ENCODE results near the gene PSORS1C1. TPM values are rescaled to one million over a fixed set of nuclear protein-coding genes. Genes with fewer than 3 reads are reported as not detected.
"Not testable (repeated sequence)": the region's sequence is repeated elsewhere in the genome, so short reads cannot be mapped to it uniquely, and the experiment has no call there.

Gene PSORS1C1, protein sequence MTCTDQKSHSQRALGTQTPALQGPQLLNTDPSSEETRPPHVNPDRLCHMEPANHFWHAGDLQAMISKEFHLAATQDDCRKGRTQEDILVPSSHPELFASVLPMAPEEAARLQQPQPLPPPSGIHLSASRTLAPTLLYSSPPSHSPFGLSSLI
- 1.2 TPM for total RNA-seq (ENCODE audit: insufficient read depth, low replicate concordance)

DNA sequence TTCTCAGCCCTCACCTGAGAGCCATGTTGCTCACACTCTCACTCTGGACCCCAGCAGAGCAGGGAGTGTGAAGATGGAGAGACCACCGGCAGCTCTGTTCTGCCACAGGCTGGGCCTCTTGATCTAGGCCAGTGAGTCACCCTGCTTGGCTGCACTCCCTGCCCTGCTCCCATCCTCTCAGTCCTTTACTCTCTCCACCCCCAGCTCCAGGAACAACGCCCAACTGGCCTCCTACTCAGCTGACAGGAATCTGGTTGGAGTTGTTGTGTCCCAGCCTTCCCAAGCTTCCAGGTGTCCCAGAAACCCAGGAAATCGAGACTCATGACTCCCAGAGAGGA lies at the start of gene PSORS1C1:
Gene PSORS1C1, plus strand, starts transcription at position 260 of the 338 bp plus-strand sequence. CDS start 14,833 bp downstream, outside the sequence.
- DNase-seq (ENCODE audit: low spot score), result peak; percentile 97

DNA sequence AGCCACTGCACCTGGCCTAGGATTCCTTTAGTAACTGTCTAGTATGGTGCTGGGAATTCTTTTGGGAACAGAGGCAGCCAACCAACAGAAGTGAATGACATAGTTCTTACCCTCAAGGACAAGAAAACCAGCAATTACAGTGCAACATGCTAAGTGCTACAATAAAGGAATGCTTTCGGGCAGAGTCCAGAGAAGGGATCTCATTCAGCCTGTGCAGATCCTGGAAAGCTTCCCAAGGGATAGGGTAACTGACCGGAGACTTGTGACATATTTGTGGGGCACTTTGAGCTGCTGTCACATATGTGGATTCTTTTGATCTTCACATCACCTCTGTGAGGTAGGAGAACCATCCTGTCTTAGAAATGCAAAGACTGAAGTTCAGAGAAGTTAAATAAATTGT lies 49.0 kb upstream of the PSORS1C1 start:
- DNase-seq (ENCODE audit: low spot score), result no peak

DNA sequence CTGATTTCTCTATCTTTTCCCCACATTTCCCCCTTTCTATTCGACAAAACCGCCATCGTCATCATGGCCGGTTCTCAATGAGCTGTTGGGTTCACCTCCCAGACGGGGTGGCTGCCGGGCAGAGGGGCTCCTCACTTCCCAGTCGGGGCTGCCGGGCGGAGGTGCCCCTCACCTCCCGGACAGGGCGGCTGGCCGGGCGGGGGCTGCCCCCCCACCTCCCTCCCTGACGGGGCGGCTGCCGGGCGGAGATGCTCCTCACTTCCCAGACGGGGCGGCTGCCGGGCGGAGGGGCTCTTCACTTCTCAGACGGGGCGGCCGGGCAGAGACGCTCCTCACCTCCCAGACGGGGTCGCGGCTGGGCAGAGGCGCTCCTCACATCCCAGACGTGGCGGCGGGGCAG lies 47.6 kb upstream of the PSORS1C1 start:
- DNase-seq (ENCODE audit: low spot score), result not testable (repeated sequence)

DNA sequence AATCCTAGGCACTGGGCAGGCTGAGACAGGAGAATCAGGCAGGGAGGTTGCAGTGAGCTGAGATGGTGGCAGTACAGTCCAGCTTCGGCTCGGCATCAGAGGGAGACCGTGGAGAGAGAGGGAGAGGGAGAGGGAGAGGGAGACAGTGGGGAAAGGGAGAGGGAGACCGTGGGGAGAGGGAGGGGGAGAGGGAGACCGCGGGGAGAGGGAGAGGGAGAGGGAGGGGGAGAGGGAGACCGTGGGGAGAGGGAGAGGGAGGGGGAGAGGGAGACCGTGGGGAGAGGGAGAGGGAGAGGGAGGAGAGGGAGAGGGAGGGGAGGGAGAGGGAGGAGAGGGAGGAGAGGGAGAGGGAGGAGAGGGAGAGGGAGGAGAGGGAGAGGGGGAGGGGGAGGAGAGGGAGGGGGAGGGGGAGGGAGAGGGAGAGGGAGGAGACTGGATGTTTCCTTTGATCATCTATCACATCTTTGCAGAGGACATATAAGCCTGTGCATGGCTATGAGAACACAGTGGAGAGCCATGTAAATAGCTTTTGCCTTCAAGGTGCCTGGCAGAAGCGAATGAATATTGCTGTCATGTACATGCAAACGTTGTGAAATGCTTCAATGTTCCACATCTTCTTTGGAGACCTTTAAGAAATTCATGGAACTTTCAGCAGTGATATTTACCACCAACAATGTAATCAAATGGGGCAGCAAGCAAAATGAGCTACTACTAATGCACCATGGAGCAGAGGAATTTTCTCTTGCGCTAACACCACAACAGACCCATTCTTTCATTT lies 46.5 kb upstream of the PSORS1C1 start:
- not testable (repeated sequence) for DNase-seq (ENCODE audit: low spot score)

DNA sequence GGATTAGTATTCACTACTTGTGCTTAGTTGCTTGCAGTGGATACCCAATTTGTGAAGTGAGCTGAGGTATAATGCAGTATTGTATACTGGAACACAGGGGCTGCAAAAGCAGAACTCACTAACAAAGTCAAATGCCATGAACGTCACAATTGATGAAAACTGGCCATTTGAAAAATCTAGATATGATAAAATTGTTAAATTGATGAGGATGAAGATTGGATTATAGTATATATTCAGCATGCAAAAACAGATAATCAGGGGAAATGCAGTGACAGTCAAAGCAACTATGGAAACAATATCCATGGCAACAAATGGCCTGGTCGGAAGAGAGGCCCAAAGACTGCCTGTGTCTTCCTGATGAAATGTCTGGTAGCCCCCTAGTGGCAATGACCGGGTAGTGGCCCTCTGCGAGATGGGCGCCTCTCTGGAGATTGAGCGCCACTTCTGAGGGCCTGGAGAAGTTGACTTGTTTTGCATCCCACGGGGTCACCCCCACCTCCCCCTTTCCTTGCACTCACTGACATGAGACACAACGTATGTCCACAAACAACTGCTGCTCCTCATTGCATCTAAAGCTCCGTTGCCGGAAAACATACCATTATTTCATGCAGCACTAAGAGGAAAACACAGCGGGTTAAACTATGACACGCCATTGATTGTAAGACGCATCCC lies 45.8 kb upstream of the PSORS1C1 start:
- DNase-seq (ENCODE audit: low spot score), result peak; percentile 83

DNA sequence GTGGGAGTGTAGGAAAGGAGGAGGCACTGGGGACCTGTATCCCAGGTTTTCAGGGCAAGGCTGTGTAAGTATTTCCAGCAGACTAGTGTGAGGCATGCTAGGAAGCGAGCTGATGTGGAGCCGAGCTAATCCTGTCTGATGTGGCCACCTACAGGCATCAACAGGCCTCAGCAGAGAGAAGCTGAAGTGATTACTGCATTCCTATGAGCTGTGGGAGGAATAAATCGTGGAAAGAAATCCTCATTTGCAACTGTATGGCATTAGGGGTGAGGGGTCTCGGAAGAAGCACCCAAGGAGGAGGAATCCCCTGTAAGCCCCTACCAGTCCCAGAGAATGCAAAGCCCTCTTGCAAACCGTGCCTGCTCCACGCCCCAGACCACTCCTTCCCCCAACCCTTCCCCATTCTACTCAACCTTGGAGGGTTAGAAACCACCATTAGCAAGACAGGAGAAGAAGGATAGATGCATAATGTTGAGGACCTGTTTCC lies 43.8 kb upstream of the PSORS1C1 start:
- DNase-seq (ENCODE audit: low spot score), result peak; percentile 78

DNA sequence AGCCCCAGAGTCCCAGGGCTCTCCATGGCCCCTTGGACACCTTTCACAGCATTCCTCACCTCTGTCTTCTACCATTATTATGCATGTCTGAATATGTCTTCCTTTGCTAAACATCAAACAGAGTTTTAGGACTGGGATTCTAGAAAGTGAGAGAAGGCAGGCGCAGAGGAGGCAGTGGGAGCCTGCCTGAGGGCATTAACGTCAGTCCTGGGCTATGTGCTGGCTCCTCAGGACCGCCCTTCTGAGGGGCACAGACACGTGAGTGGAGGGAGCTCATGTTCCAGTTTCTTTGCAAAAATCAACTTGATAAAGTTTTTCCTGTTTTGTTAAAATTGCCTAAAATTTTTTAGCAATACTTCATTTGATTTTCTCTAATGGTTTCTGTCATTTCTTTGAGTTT lies 40.2 kb upstream of the PSORS1C1 start:
- peak; percentile 74 for DNase-seq (ENCODE audit: low spot score)

DNA sequence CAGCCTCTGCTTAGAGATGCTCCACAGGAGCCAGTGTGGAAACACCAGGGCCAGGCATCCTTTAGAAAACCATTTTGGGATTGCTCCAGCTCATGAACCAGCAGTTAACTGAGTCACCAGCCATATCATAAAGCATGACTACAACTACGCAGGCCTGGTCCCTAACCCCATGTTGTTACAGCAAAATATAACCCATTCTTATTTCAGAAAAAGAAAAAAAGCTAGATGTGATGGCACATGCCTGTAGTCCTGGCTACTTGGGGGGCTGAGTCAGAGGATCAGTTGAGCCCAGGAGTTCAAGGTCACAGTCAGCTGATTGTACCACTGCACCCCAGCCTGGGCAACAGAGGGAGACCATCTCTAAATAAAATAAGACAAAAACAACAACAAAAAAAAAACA lies 39.1 kb upstream of the PSORS1C1 start:
- DNase-seq (ENCODE audit: low spot score), result no peak

DNA sequence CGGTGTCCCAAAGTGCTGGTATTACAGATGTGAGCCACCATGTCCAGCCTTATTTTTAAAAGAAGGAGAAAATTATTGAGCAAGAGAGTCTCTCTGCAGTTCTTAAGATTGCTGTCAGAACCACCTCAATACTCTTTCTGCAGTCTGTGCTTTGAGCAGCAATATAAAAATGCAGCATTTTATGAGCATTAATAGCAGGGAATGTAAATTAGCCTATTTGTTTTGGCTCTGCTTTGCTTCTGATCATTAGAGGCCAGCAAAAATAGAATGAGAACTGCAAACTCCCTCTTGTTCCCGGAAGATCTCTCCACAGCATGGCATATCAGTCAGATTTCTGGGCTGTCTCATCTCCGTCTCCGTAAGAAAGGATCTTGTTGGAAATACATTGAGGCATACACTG lies 38.0 kb upstream of the PSORS1C1 start:
- no peak for DNase-seq (ENCODE audit: low spot score)

DNA sequence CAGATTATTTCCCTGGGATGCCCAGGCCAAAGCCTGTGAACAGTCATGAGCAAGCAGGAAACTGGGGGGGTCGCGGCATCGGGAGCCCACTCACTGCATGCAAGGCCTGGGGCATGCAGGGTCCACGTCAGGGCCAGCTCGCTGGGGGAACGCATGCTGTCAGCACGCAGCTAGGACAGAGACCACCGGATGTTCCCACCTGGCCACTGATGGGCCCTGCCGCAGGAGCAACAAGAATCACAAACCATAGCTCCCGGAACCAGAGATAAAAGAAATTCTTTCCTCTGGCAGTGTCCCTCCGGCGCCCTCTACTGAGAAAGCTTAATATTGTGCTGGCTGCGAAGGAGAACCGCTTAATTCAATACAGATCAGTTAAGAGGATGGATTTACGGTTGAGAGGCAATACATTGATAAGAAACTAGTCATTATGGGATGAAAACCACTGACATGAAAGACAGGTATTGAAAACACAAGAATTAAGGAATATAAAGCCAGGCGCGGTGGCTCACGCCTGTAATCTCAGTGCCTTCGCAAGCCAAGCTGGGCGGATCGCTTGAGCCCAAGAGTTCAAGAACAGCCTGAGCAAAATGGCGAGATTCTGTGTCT lies 34.8 kb upstream of the PSORS1C1 start:
- DNase-seq (ENCODE audit: low spot score), result peak; percentile 74

DNA sequence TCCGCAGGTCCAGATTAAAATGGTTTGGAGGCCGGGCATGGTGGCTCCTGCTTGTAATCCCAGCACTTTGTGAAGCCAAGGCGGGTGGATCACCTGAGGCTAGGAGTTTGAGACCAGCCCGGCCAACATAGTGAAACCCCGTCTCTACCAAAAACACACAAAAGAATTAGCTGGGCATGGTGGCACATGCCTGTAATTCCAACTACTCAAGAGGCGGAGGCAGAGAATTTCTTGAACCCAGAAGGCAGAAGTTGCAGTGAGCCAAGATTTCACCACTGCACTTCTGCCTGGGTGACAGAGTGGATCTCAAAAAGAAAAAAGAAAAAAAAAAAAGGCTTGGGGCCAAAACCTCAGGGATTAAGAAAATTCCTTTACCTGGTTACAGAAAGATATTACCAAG lies 32.7 kb upstream of the PSORS1C1 start:
- no peak for DNase-seq (ENCODE audit: low spot score)

DNA sequence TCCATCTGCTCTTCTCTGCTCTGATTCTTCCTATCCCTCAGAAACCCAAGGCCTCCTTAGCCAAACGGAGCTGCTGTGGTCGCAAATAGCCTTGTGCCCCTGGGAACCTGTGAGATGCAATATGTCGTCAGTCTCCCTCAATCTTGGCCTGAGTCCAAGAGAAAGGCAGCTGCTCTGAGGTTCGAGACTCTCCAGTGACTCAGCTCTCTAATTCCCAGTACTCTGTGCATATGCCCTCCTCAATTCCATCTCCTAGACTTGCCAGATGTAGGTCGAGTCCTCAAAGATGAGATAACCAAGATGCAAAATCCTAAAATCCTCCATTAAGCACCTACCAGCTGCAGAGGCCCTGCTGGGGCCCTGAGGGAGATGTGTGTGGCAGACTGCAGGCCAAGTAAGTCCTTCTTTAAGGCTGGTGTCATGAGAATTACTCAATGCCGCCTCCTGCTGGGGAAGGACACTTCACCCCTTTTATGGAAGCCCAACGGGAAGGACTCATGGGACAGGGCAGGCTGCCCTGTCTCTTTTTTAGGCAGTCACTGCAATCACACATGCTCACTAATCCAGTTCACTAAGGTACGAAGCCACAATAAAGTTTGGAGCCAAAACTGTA lies 30.8 kb upstream of the PSORS1C1 start:
- DNase-seq (ENCODE audit: low spot score), result peak; percentile 97

DNA sequence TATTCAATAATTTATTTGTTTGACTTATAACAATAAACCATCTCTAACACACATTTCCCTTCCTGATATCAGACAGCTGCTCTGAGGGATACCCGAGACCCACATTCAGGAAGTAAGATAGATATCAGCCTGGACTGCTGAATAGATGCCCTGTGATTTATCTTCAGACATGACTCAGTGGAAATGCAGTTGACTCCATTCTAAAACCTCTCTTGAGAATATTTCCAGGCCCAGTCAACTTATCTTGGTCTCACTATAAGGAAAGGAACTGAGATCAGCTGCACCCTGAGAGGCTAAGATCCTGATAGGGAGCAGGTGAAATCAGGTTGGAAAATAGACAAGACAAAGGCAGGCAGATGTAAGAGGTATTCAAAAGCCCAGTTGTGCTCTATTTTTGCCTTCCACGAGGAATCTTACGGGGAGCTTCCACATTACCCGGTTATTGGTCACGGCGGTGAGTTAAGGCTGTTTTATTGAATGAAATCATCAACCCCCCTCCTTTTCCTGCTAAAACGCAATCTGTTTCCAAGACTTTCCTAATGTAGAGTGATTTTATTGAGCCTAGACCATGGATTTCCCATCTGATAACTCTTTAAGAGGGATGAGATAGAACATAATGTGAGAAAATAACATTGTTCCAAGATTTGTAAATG lies 27.7 kb upstream of the PSORS1C1 start:
- peak; percentile 70 for DNase-seq (ENCODE audit: low spot score)

DNA sequence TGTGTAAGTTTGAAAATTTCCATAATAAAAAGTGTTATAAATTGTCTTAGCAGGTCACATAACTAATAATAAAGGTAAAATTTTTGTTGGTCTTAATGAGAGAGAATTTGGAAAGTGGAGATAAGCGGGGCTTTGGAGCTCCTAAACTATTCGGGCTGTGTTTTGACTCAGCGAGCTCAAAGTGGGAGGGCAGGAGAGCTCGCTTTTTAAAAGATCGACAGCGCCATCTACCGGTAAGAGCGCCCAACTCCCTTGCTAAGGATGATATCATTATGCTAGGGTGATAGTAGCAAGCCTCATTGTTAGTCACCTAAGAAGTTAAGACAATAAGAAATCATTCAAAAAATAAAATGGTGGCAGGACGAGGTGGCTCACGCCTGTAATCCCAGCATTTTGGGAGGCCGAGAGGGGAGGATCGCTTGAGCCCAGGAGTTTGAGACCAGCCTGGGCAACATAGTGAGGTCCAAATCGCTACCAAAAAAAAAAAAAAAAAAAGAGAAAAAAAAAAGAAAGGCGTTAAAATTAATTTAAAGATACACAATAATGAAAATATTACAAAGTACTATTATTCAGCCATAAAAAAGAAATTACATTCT lies 27.0 kb upstream of the PSORS1C1 start:
- peak; percentile 95 for DNase-seq (ENCODE audit: low spot score)

DNA sequence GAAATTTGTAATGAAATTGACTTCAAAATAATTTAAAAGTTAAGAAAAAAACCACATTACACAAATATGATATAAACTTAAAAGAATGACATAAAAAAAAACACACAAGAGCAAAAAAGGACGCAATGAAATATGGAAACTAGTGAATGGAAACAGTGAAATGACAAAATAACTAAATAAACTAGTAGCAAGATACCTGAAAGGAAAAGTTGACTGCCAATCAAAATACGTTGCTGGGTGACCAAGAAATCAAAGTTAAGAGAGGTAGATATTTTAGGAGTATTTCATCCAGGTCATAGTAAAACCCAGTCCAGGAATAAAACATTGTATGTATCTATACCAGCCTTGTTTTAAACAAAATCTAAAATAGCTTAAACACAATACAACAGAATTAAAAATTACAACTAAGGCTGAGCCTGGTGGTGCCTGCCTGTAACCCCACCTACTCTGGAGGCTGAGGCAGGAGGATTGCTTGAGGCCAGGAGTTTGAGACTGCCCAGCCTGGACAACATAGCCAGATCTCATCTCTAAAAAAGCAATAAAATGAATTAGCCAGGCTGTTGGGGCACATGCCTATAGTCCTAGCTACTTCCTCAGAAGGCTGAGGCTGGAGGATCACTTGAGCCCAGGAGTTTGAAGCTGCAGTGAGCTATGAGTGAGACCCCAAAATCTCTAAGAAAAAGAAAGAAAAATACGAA lies 24.2 kb upstream of the PSORS1C1 start:
- DNase-seq (ENCODE audit: low spot score), result no peak

DNA sequence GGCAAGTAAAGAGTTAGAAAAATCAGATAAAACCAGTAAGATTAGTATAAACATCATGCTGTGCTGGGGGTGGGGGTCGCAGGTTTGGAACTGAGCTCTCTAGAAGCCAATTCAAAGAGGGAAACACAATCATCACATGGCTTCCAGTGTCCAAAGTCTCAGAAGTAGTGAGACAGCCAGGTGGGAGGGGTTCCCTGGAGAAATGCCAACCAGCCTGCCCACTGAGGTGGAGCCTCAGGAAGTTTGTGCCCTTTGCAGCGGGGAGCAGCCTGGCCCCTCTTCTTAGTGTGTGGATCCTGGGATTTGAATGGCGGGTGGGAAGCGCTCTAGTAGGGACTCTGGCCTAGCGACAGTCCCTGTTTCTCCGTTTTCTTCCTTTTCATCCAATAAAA lies 23.6 kb upstream of the PSORS1C1 start:
- no peak for DNase-seq (ENCODE audit: low spot score)

DNA sequence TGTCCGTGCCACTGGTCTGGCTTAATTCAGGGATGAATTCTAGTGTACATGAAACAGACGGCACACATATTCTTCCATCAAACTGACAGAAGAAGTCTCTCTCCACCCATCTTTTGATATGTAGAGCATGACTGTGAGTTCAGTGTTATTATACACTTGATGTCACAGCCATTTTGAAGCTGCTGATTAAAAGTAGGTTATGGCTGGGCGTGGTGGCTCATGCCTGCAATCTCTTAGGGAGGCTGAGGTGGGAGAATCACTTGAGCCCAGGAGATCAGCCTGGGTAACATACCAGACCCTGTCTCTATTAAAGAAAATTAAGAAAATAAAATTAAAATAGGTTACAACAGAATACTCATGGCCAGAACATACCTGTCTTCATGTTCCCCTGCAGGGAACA lies 22.9 kb upstream of the PSORS1C1 start:
- DNase-seq (ENCODE audit: low spot score), result no peak

DNA sequence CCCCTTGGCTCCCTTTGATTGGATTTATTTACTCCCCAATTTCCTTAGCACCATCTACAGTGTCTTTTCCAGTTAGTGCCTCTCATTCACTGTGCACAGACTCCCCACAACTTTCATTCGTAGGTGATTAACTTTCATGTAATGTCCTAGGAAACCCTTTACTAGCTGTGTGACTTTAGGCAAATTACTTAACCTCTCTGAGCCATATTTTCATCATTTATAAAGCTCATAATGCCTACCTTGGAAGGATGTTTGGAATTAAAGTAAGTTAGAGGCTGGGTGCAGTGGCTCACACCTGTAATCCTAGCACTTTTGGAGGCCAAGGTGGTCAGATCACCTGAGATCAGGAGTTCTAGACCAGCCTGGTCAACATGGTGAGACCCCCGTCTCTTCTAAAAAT lies 22.4 kb upstream of the PSORS1C1 start:
- DNase-seq (ENCODE audit: low spot score), result no peak

DNA sequence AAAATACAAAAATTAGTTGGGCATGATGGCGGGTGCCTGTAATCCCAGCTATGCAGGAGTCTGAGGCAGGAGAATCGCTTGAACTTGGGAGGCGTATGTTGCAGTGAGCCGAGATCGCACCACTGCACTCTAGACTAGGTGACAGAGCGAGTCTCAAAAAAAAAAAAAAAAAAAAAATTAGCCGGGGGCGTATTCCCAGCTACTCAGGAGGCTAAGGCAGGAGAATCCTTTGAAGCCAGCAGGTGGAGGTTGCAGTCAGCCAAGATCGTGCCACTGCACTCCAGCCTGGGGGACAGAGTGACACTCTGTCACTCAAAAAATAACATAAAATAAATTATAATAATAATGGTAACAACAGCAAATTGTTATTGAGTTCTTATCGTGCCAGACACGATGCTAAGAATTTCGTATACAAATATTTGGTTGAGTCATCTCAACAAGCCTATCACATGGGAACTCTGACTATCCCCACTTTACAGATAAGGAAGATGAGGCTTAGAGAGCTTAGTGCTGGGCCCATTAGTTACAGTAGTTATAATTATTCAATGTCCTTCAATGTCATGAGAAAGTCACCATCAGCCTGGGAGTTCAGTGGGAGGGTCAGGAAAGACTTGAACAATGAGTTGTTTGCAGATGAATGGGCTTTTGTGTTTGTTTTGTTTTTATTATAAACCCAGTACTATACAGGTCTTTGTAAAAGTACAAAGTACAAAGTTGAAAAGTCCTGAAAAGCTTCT lies 21.7 kb upstream of the PSORS1C1 start:
- DNase-seq (ENCODE audit: low spot score), result no peak

Measured in umbilical cord (tissue), 2 donors.